ENCODE results near the gene ZFR2. TPM values are rescaled to one million over a fixed set of nuclear protein-coding genes. Genes with fewer than 3 reads are reported as not detected.

The ZFR2 gene
- total and polyA plus RNA-seq, 2 of the 8 experiments (the other 6 are each of a cell fraction or from before 2014, with no cell fraction given): 14.5 to 28.4 TPM

- no peak overlapping the region for H4K8ac ChIP-seq (ENCODE audit: extremely low read depth, insufficient read depth, low read length)
- H2BK12ac ChIP-seq (ENCODE audit: low read depth, low read length): no peak overlapping the region
- H3K9ac ChIP-seq (replicated peaks in 1 of 4; ENCODE audit: extremely low read depth in 1 of 4, low read depth in 3 of 4, low read length in 3 of 4): no peak overlapping the region
- no peak overlapping the region for H3K23ac ChIP-seq (ENCODE audit: insufficient read length)
- no peak for DNase-seq (ENCODE audit: low read depth in 1 of 2, low spot score in 2 of 2)
- H3K14ac ChIP-seq (ENCODE audit: insufficient read length): no peak overlapping the region
- H3K9me3 ChIP-seq (ENCODE audit: insufficient read depth in 2 of 2, low read depth in 1 of 2, low read length in 1 of 2): peaks cover 19 to 23% of the 10 kb centered on the region in 2 experiments; a peak in 3 of 4 replicates
- H4K5ac ChIP-seq (ENCODE audit: insufficient read length, low read depth, low read length): no peak overlapping the region
- no peak overlapping the region for H4K91ac ChIP-seq (replicated peaks; ENCODE audit: insufficient read length, low read length)
- 70% methylated on average over 5 of the region's 5 CpGs; no CpG with 5 or more reads in 1 of the 2 experiments for WGBS, 2 experiments (ENCODE audit: extremely low coverage in 1 of 2, insufficient coverage in 1 of 2, insufficient read length in 1 of 2, insufficient replicate concordance in 2 of 2, low coverage in 1 of 2, low lambda C conversion rate in 2 of 2, missing lambda C conversion rate in 1 of 2)
- no peaks in the 10 kb centered on the region for H3K79me2 ChIP-seq (ENCODE audit: control insufficient read depth in 1 of 2, insufficient read depth in 2 of 2, low read length in 2 of 2)
- H3K4me1 ChIP-seq (replicated peaks in 1 of 4; ENCODE audit: control insufficient read depth in 3 of 4, insufficient read depth in 4 of 4, low read length in 3 of 4): no peaks in the 10 kb centered on the region
- H3K27ac ChIP-seq (ENCODE audit: low read depth, low read length): no peak overlapping the region
- peaks cover 0 to 18% (median 5%) of the 10 kb centered on the region in 4 experiments; a peak in 6 of 8 replicates for H3K36me3 ChIP-seq (ENCODE audit: control insufficient read depth in 2 of 4, insufficient read depth in 4 of 4, low read length in 3 of 4)
- no peak overlapping the region for H3K4ac ChIP-seq (replicated peaks; ENCODE audit: insufficient read length, low read depth, low read length)
- H3K27me3 ChIP-seq (replicated peaks in 1 of 4; ENCODE audit: control insufficient read depth in 3 of 4, extremely low read depth in 1 of 4, insufficient read depth in 3 of 4, low read length in 3 of 4): no peaks in the 10 kb centered on the region
- POLR2A ChIA-PET (ENCODE audit: partially characterized antibody): interaction anchor here (0.7 to 1.6 kb wide), 4 partner anchors 18 to 137 kb away, joined by 3 to 4 read pairs (median 3); partner anchors contain the start of gene EEF2
- H3K23me2 ChIP-seq (ENCODE audit: low read depth, low read length): no peaks in the 10 kb centered on the region
- no peak for FAIRE-seq
- no peak overlapping the region for H3K18ac ChIP-seq (ENCODE audit: extremely low read depth, low read length)
- H2BK120ac ChIP-seq (replicated peaks; ENCODE audit: low read depth, low read length): no peak overlapping the region
- H2AK5ac ChIP-seq (ENCODE audit: low read depth, low read length): no peak overlapping the region
- no peaks in the 10 kb centered on the region for H4K20me1 ChIP-seq (replicated peaks in 1 of 2; ENCODE audit: control insufficient read depth in 1 of 2, insufficient read depth in 2 of 2, low read length in 2 of 2)
- no peak overlapping the region for H2BK5ac ChIP-seq (ENCODE audit: low read depth, low read length)
- H3K4me2 ChIP-seq (ENCODE audit: insufficient read depth in 1 of 2, low read depth in 2 of 2, low read length in 2 of 2): no peak overlapping the region
- TF ChIP-seq TCF12 (IDR thresholded peaks at IDR 0.05; ENCODE audit: low read depth, low read length) (no peak), CTCF (IDR thresholded peaks at IDR 0.05; ENCODE audit: control extremely low read depth in 1 of 3, insufficient read depth in 1 of 3, low read depth in 1 of 3, low read length in 3 of 3) (peak; percentile 56 to 75 (median 71)), RAD21 (IDR thresholded peaks at IDR 0.05 in 1 of 2, conservative IDR thresholded peaks at IDR 0.05 in 1 of 2; ENCODE audit: low read depth in 2 of 2, low read length in 2 of 2) (peak; percentile 41 to 63; a peak in 3 of 4 replicates)
- H2BK15ac ChIP-seq (ENCODE audit: low read length): no peak overlapping the region
- H2AFZ ChIP-seq (ENCODE audit: low read length): no peak overlapping the region
- H3K79me1 ChIP-seq (ENCODE audit: low read depth, low read length): no peaks in the 10 kb centered on the region
- H3K56ac ChIP-seq (replicated peaks; ENCODE audit: insufficient read length, low read depth, low read length): no peak overlapping the region
- CTCF ChIA-PET (ENCODE audit: partially characterized antibody): interaction anchor here (0.6 to 3.7 kb wide), 18 partner anchors 9 to 265 kb away, joined by 3 to 21 read pairs (median 4); no protein-coding TSS in a partner anchor
- no peak overlapping the region for H2BK20ac ChIP-seq (ENCODE audit: low read length)
- no peak overlapping the region for H3K4me3 ChIP-seq (ENCODE audit: extremely low read depth in 1 of 4, insufficient read depth in 2 of 4, low read depth in 3 of 4, low read length in 4 of 4)
These were observed 19.7 kb downstream of the ZFR2 start for GRCh38 chr19:3849092-3849491.

Measured in H1 (cell line).